Measurements from ENCODE around the gene GNAQ. TPM values are rescaled to one million over a fixed set of nuclear protein-coding genes. Genes with fewer than 3 reads are reported as not detected.

The GNAQ gene
- total RNA-seq, 6 experiments from 2014 or later = 41.6 to 45.8 (median 44.3) TPM

DNA sequence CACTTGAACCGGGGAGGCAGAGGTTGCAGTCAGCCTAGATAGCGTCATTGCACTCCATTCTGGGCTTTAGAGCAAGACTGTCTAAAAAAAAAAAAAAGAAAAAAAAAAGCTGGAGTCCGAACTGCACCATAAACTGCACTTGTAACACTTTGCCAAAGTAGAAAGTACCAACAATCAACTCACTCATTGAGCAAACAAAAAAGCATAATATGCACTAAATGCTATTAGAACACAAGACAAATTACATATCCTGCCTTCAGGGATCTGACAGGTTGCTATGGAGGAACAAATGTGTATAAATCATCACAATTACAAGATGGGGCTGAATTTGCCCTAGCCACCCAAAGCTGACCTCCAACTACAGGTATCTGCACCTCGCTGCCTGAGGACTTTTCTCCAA lies 27.9 kb downstream of the GNAQ start:
- peaks cover 68% of the 10 kb centered on the region for H3K4me1 Mint-ChIP-seq (ENCODE audit: low read depth)
- TF ChIP-seq, protein P1, sequence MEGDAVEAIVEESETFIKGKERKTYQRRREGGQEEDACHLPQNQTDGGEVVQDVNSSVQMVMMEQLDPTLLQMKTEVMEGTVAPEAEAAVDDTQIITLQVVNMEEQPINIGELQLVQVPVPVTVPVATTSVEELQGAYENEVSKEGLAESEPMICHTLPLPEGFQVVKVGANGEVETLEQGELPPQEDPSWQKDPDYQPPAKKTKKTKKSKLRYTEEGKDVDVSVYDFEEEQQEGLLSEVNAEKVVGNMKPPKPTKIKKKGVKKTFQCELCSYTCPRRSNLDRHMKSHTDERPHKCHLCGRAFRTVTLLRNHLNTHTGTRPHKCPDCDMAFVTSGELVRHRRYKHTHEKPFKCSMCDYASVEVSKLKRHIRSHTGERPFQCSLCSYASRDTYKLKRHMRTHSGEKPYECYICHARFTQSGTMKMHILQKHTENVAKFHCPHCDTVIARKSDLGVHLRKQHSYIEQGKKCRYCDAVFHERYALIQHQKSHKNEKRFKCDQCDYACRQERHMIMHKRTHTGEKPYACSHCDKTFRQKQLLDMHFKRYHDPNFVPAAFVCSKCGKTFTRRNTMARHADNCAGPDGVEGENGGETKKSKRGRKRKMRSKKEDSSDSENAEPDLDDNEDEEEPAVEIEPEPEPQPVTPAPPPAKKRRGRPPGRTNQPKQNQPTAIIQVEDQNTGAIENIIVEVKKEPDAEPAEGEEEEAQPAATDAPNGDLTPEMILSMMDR (IDR thresholded peaks at IDR 0.05) = no peak
- H3K27me3 Mint-ChIP-seq (ENCODE audit: insufficient read depth) = no peaks in the 10 kb centered on the region
- H3K9me3 Mint-ChIP-seq = no peaks in the 10 kb centered on the region
- no peak overlapping the region for H3K4me3 Mint-ChIP-seq
- H3K36me3 Mint-ChIP-seq (ENCODE audit: low read depth) = peaks cover 6% of the 10 kb centered on the region
- no peak for DNase-seq
- no peak overlapping the region for H3K27ac Mint-ChIP-seq

DNA sequence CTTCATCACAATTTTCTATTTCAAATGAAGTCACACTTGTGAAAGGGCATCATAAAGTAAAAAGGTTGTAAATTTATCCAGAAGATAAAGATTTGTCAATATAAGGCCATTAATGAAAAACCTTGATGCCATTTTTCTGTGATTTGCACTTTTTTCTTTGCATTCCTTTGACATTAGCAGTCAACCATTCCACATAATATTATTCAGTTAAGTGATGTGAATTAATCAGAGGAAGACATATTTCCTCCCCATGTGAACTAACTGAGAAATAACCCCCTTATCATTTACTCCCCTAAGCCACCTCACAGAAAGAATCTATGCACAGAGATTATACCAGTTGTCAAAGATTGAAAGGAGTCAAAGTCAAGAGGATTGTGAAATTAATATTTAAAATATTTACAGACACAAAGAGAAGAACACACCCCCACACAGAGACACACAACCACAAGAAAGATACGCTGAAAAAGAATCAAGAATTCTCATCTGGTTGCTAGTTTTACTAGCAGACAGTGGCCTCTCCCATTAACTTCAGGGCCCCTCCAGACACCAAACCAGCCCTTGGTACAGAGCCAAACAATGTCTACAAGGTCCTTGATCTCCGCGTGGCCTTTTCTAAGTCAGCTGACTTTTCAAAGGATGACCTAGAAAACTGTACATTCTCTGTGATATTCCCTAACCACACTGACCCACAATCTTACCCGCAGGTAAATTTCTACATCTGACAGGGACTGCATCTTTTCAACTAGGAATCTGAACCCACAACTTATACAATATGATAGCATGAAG lies 29.5 kb downstream of the GNAQ start:
- no peaks in the 10 kb centered on the region for H3K27me3 Mint-ChIP-seq (ENCODE audit: insufficient read depth)
- peaks cover 80% of the 10 kb centered on the region for H3K4me1 Mint-ChIP-seq (ENCODE audit: low read depth)
- H3K4me3 Mint-ChIP-seq = peak overlapping the region; percentile 49
- no peaks in the 10 kb centered on the region for H3K9me3 Mint-ChIP-seq
- DNase-seq = peak; percentile 35
- H3K36me3 Mint-ChIP-seq (ENCODE audit: low read depth) = peaks cover 6% of the 10 kb centered on the region
- H3K27ac Mint-ChIP-seq = peak overlapping the region; percentile 81
- TF ChIP-seq, protein P1 (IDR thresholded peaks at IDR 0.05) = no peak

GRCh38 chr9:78000221-78000620 lies 31.4 kb downstream of the GNAQ start:
- Mint-ChIP-seq H3K4me3 (no peak overlapping the region), H3K27ac (no peak overlapping the region), H3K36me3 (ENCODE audit: low read depth) (peaks cover 6% of the 10 kb centered on the region), H3K9me3 (no peaks in the 10 kb centered on the region), H3K27me3 (ENCODE audit: insufficient read depth) (no peaks in the 10 kb centered on the region), H3K4me1 (ENCODE audit: low read depth) (peaks cover 73% of the 10 kb centered on the region)
- TF ChIP-seq, protein P1 (IDR thresholded peaks at IDR 0.05) = no peak
- no peak for DNase-seq

DNA sequence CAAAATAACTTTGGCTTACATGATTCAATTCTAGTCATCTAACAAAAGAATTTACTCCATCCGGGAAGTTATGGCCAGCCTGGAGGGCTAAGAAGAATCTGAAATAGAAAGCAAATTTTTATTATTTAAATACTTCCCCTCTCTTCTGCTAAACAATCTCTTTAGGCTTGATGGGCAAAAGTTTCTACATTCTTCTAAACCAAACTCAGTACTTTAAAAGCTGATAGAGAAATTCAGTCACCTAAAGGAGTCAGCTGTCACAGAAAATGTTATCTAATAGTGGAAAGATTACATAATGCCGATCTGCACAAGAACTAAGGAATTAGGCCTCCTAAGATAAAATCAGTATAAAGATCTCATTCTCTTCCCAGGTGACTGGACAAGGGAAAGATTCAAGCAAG lies 32.4 kb downstream of the GNAQ start:
- DNase-seq = peak; percentile 26
- Mint-ChIP-seq H3K36me3 (ENCODE audit: low read depth) (peaks cover under 1% of the 10 kb centered on the region; the same call in 1 of the 2 replicates), H3K9me3 (no peaks in the 10 kb centered on the region), H3K4me3 (peak overlapping the region; percentile 71), H3K27ac (peak overlapping the region; percentile 75), H3K4me1 (ENCODE audit: low read depth) (peaks cover 69% of the 10 kb centered on the region), H3K27me3 (ENCODE audit: insufficient read depth) (no peaks in the 10 kb centered on the region)
- TF ChIP-seq, protein P1 (IDR thresholded peaks at IDR 0.05) = no peak

DNA sequence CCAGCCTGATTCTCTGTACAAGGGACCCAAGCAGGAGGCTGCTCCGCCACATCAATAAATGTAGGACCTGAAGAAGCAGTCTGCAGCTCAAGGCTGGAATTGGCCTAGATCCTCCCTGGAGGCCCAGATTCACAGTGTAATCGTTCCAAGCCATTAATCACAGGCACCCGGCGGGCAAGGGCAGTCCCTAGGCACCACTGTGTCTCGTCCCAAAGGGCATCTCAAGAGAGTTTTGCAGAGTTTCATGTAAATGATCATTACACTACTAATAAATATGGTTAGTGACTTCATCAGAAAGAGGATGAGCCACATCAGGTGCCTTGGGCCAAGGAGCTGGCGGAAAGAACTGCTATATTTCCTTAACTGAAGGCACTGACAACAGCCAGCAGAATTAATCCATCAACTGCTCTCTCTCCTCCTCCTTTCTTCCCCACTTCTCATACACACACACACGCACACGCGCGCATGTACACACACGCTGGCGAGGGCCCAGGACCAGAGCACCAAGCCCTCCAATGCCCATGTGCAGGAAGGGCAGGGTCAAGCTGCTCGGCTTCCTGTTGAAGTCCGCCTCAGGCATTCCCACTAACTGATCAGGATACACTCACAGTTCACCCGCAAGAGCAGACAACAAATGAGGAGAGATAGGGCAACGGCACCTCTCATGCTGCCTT lies 33.9 kb downstream of the GNAQ start:
- Mint-ChIP-seq H3K4me1 (ENCODE audit: low read depth) (peaks cover 63% of the 10 kb centered on the region), H3K36me3 (ENCODE audit: low read depth) (no peaks in the 10 kb centered on the region), H3K27me3 (ENCODE audit: insufficient read depth) (no peaks in the 10 kb centered on the region), H3K27ac (0 out of 2 replicates have a peak overlapping the region, but pooled peaks have one; percentile 17), H3K4me3 (no peak overlapping the region), H3K9me3 (no peaks in the 10 kb centered on the region)
- TF ChIP-seq, protein P1 (IDR thresholded peaks at IDR 0.05) = no peak
- no peak for DNase-seq

Measured in HFFc6 (cell line).